ENCODE measurements around the gene IL12RB1.

Gene IL12RB1

DNA sequence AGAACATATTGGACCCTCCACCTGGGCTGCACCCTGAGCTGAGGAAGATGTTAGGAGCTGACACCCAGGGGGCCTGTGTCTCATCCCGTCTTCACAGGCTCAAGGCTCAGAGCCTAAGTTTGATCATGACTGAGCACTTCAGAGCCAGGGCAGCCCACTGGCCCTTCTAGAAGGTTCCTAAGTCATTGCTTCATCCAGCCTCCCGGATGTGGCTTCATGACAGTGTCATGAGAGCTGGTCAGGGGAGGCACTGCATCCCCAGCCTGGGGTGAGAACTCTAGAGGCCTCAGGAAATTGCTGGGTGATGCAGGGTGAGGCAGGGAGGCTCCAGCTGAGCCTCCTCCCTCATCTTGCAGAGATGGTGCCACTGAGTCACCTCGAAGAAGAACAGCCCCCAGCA, 41.3 kb upstream of the IL12RB1 start:
- TF ChIP-seq, protein P1, sequence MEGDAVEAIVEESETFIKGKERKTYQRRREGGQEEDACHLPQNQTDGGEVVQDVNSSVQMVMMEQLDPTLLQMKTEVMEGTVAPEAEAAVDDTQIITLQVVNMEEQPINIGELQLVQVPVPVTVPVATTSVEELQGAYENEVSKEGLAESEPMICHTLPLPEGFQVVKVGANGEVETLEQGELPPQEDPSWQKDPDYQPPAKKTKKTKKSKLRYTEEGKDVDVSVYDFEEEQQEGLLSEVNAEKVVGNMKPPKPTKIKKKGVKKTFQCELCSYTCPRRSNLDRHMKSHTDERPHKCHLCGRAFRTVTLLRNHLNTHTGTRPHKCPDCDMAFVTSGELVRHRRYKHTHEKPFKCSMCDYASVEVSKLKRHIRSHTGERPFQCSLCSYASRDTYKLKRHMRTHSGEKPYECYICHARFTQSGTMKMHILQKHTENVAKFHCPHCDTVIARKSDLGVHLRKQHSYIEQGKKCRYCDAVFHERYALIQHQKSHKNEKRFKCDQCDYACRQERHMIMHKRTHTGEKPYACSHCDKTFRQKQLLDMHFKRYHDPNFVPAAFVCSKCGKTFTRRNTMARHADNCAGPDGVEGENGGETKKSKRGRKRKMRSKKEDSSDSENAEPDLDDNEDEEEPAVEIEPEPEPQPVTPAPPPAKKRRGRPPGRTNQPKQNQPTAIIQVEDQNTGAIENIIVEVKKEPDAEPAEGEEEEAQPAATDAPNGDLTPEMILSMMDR (IDR thresholded peaks at IDR 0.05; ENCODE audit: insufficient read depth, low read length, poor library complexity, severe bottlenecking), result no peak
- peaks cover 39% of the 10 kb centered on the region for H3K36me3 ChIP-seq (ENCODE audit: control insufficient read depth, insufficient read depth, low read length)
- DNase-seq (ENCODE audit: extremely low read depth, insufficient read length), result no peak

DNA sequence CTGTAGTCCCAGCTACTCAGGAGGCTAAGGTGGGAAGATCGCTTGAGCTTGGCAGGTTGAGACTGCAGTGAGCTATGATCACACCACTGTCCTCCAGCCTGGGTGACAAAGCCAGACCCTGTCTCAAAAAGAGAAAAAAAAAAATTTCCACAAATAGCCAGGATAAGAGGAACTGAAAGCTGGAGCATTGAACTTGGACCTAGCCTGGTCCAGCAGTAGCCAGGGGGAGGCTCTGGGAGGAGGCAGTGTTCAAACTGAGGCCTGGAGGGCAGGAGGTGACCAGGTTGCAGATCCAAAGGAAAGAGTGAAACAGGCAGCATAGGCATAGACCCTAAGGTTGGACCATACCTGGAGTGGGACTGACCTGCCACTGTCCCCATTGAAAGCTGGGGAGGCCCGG, 39.4 kb upstream of the IL12RB1 start:
- TF ChIP-seq, protein P1 (IDR thresholded peaks at IDR 0.05; ENCODE audit: insufficient read depth, low read length, poor library complexity, severe bottlenecking), result no peak
- Histone ChIP-seq H3K27me3 (replicated peaks; ENCODE audit: control insufficient read depth, insufficient read depth, low read length) (no peaks in the 10 kb centered on the region), H3K36me3 (ENCODE audit: control insufficient read depth, insufficient read depth, low read length) (peaks cover 45% of the 10 kb centered on the region), H3K4me3 (replicated peaks; ENCODE audit: low read depth, low read length) (no peak overlapping the region)
- no peak for DNase-seq (ENCODE audit: extremely low read depth, insufficient read length)

More for the DNA sequence above, 41.3 kb upstream of the IL12RB1 start:
- Histone ChIP-seq H3K27me3 (replicated peaks; ENCODE audit: control insufficient read depth, insufficient read depth, low read length) (no peaks in the 10 kb centered on the region), H3K4me3 (replicated peaks; ENCODE audit: low read depth, low read length) (no peak overlapping the region)

DNA sequence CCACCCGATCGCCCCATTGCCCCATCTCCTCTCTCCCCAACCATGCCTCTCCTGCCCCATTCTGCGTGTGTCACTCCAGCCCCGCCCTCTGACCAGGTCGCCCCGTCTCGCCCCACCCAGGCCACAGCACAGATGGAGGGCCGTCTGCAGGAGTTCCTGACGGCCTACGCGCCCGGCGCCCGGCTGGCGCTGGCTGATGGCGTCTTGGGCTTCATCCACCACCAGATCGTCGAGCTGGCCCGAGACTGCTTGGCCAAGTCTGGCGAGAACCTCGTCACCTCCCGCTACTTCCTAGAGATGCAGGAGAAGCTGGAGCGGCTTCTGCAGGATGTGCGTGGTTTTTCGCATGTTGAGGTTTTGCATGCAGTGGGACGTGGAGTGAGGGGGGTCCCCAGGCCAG, 37.1 kb upstream of the IL12RB1 start:
- no peaks in the 10 kb centered on the region for H3K27me3 ChIP-seq (replicated peaks; ENCODE audit: control insufficient read depth, insufficient read depth, low read length)
- H3K4me3 ChIP-seq (replicated peaks; ENCODE audit: low read depth, low read length), result no peak overlapping the region
- no peak for DNase-seq (ENCODE audit: extremely low read depth, insufficient read length)
- TF ChIP-seq, protein P1 (IDR thresholded peaks at IDR 0.05; ENCODE audit: insufficient read depth, low read length, poor library complexity, severe bottlenecking), result no peak
- peaks cover 33% of the 10 kb centered on the region for H3K36me3 ChIP-seq (ENCODE audit: control insufficient read depth, insufficient read depth, low read length)

DNA sequence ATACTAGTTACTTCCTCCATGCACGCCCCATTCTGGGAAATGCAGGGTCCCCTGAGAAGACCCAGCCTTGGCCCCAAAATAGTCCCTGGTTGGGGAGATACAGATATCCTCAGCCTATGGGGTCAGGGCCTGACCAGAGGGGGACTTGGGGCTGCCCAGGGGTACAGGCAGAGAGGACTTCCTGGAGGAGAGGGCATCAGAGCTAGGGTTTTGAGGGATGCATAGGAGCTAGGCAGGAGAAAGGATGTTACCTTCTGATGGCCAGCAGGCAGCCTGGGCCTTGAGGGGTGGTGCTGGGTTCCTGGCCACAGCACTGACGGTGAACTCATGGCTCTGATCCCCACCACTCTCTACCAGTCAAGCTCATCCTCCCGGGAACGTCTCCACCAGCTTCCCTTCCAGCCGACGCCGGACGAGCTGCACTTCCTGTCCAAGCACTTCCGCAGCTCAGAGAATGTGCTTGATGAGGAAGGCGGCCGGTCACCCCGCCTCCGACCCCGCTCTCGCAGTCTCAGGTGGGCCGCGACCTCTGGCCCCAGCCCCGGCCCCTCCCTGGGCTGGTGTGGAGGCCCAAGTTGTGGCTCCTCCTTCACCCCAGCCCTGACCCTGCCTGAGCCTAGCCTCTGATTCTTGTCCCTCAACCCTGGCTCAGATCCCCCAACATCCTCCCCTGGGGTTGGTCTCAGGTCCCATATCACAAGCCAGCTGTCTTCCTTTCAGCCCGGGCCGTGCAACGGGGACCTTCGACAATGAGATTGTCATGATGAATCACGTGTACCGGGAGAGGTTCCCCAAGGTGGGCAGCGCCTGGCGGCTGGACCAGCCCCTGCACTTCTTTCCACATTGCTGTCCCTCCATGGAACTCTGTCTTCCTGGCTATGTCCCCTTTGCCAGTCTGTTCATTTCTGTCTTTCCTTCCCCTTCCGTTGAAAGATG, 36.4 kb upstream of the IL12RB1 start:
- Histone ChIP-seq H3K4me3 (replicated peaks; ENCODE audit: low read depth, low read length) (no peak overlapping the region), H3K27me3 (replicated peaks; ENCODE audit: control insufficient read depth, insufficient read depth, low read length) (no peaks in the 10 kb centered on the region), H3K36me3 (ENCODE audit: control insufficient read depth, insufficient read depth, low read length) (peaks cover 29% of the 10 kb centered on the region)
- no peak for DNase-seq (ENCODE audit: extremely low read depth, insufficient read length)
- TF ChIP-seq, protein P1 (IDR thresholded peaks at IDR 0.05; ENCODE audit: insufficient read depth, low read length, poor library complexity, severe bottlenecking), result no peak

DNA sequence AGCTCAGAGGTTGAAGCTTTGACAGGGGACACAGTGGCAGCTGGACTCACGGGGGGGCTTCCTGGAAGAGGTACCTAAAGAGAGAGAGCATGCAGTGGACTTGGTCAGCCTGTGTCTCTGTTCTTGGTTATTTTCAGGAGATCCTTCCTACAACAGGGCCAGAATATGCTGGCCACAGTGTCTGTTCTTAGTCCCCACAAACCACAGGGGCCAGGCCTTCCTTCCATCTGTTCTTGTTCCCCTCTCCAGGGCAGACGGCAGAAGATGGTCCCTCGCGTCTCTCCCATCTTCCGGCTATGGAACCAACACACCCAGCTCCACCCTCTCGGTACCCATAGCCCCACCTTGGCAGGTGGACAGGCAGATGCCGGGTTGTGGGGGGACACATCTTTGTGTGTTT, 35.7 kb upstream of the IL12RB1 start:
- peaks cover 26% of the 10 kb centered on the region for H3K36me3 ChIP-seq (ENCODE audit: control insufficient read depth, insufficient read depth, low read length)
- no peaks in the 10 kb centered on the region for H3K27me3 ChIP-seq (replicated peaks; ENCODE audit: control insufficient read depth, insufficient read depth, low read length)
- no peak overlapping the region for H3K4me3 ChIP-seq (replicated peaks; ENCODE audit: low read depth, low read length)
- TF ChIP-seq, protein P1 (IDR thresholded peaks at IDR 0.05; ENCODE audit: insufficient read depth, low read length, poor library complexity, severe bottlenecking), result no peak
- no peak for DNase-seq (ENCODE audit: extremely low read depth, insufficient read length)

All from GM06990 (cell line).